Muscle of arm (tissue), 14 donors: ENCODE measurements around the gene ZNF385C. TPM values are rescaled to one million over a fixed set of nuclear protein-coding genes. Genes with fewer than 3 reads are reported as not detected.
"Not testable (repeated sequence)": the region's sequence is repeated elsewhere in the genome, so short reads cannot be mapped to it uniquely, and the experiment has no call there.

Source experiments
- DNase-seq: peaks from one replicate; pipeline ENCODE4 v3.0.0-alpha.2; 2013
- long read RNA-seq, 11 donors: transcript quantifications; one replicate each; lab custom pipeline, GENCODE V29; 2026
- polyA plus RNA-seq, 12 donors: library from polyadenylated mRNA; unstranded; fragments of 120-200 nt; gene quantifications; one replicate each; pipeline ENCODE4 v1.2.1, GENCODE V29; 2013; ENCODE audit not compliant: insufficient read length in 12 of 12

ZNF385C gene, protein sequence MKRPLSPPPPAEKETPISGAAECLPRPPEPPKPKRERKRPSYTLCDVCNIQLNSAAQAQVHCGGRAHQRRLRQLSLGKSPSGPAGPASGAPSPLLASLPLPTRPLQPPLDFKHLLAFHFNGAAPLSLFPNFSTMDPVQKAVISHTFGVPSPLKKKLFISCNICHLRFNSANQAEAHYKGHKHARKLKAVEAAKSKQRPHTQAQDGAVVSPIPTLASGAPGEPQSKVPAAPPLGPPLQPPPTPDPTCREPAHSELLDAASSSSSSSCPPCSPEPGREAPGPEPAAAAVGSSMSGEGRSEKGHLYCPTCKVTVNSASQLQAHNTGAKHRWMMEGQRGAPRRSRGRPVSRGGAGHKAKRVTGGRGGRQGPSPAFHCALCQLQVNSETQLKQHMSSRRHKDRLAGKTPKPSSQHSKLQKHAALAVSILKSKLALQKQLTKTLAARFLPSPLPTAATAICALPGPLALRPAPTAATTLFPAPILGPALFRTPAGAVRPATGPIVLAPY
- polyA plus RNA-seq, result 10 to 100 TPM in 2 of 12 donors, 1 to 10 TPM in 8, not detected in 2; 4.1 to 12.2 (median 6.5) TPM
- long read RNA-seq, donor 1, result 0 reads
- long read RNA-seq, donor 2, partial matches to known transcripts, result 0 of 2 reads
- long read RNA-seq, donor 2, other reads (novel, unspliced or antisense), result 0 of 2 reads
- long read RNA-seq, donor 3, partial matches to known transcripts, result 20 of 20 reads
- long read RNA-seq, donor 3, other reads (novel, unspliced or antisense), result 0 of 20 reads
- long read RNA-seq, donor 4, result 0 reads
- long read RNA-seq, donor 5, partial matches to known transcripts, result 0 of 1 reads
- long read RNA-seq, donor 5, other reads (novel, unspliced or antisense), result 0 of 1 reads
- long read RNA-seq, donor 6, result 0 reads
- long read RNA-seq, donor 7, result 0 reads
- long read RNA-seq, donor 8, partial matches to known transcripts, result 66 of 66 reads
- long read RNA-seq, donor 8, other reads (novel, unspliced or antisense), result 0 of 66 reads
- long read RNA-seq, donor 9, result 0 reads
- long read RNA-seq, donor 10, result 0 reads
- long read RNA-seq, donor 11, result 0 reads

DNA sequence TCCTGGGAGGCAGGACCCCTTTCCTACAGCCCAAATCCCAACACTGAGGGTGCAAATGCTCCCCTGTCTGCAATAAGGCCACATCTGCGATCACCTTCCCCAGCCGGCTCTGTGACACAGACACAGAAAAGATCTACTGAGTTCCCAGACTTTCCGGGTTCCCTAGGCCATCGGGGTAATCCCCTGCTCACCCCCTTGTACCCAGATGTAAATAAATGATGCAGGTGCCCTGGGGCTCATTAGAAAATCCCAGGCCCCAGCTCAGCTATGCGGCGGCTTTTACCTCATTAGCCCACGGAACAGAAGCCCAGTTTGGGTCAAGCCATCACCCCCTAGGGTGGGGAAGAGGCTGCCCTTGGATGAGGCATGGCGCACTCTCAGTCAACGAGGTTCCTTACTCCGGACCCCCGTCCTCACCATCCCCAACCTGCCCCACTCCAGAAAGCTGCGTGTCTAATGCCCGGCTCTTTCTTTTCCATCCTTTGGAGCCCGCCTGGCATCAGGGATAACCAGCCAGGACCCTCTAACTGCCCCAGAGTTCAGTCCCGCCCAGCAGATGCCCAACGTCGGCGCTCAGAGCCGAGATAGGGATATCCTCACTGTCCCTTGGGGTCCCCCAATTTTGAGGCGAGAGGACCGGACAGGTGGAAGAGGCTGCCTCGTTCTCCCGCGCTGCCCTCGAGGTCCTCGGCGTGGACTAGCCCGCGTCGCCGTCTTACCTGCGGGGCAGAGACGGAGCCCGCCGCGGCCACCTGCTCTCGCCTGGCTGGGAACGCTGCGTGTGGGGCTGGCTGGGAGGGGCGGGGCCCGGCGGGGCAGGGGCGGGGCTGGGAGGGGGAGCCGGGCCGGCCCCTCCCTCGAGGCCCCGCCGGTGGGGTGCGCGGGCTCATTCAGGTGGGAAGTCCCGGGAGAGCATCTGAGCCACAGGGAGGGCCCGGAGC, at the start of gene ZNF385C:
ZNF385C (minus strand) TSS at position 783 of the 941 bp plus-strand sequence. CDS start 35,417 bp downstream, outside the sequence.
- DNase-seq, result no peak

DNA sequence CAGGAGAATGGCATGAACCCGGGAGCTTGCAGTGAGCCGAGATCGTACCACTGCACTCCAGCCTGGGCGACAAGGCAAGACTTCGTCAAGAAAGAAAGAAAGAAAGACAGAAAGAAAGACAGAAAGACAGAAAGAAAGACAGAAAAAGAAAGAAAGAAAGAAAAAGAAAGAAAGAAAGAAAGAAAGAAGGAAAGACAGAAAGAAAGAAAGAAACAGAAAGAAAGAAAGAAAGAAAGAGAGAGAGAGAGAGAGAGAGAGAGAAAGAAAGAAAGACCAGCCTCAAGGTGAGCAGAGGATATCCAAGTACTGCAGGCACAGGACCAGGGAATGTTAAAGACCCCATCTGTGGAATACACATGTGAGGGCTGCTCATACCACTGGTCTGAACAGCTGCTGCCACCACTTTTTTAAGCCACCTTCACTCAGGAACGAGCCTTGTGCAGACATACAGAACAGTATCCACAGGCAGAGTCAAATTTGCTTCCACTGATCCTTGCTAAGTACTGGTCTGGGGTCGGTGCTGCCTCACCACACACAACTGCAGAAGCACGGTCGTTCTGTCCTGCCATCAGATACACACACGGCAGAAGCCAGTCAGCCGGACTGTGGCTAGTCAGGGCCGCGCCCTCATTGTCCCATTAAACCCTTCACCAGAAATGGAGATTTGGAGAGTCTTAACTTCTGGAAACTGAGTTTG, 48.8 kb upstream of the ZNF385C start:
- no peak for DNase-seq

- DNase-seq, result not testable (repeated sequence)
Observed at GRCh38 chr17:42143138-42143537, 44.9 kb upstream of the ZNF385C start.

- no peak for DNase-seq
Observed at GRCh38 chr17:42142371-42142896, 44.2 kb upstream of the ZNF385C start.

- no peak for DNase-seq
Observed at GRCh38 chr17:42141382-42141781, 43.1 kb upstream of the ZNF385C start.

DNA sequence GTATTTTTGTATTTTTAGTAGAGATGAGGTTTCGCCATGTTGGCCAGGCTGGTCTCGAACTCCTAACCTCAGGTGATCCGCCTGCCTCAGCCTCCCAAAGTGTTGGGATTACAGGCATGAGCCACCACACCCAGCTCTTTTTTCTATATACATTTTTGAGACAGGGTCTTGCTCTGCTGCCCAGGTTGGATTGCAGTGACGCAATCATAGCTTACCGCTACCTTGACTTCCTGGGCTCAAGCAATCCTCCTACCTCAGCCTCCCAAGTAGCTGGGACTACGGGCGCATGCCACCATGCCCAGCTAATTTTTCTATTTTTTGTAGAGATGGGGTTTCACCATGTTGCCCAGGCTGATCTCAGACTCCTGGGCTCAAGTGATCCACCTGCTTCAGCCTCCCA, 42.4 kb upstream of the ZNF385C start:
- not testable (repeated sequence) for DNase-seq

GRCh38 chr17:42138749-42139492, 40.6 kb upstream of the ZNF385C start:
- DNase-seq, result no peak

DNA sequence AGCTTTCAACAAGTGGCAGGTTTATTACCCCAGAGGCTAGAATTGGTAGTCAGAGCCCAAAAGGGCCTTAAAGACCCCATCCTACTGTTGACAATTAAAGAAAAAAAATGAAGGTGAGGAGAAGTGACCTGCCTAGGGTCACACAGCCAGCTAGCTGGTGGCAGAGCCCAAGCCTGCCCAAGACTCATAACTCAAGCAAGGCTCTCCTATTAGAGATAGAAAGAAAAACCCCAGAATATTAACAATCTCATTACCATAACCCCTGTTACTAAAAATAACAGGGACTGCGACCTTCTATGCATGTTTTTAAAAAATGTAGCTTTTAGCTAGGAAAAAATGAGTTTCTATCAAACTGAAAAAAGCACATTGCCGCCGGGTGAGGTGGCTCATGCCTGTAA, 38.4 kb upstream of the ZNF385C start:
- DNase-seq, result no peak

DNA sequence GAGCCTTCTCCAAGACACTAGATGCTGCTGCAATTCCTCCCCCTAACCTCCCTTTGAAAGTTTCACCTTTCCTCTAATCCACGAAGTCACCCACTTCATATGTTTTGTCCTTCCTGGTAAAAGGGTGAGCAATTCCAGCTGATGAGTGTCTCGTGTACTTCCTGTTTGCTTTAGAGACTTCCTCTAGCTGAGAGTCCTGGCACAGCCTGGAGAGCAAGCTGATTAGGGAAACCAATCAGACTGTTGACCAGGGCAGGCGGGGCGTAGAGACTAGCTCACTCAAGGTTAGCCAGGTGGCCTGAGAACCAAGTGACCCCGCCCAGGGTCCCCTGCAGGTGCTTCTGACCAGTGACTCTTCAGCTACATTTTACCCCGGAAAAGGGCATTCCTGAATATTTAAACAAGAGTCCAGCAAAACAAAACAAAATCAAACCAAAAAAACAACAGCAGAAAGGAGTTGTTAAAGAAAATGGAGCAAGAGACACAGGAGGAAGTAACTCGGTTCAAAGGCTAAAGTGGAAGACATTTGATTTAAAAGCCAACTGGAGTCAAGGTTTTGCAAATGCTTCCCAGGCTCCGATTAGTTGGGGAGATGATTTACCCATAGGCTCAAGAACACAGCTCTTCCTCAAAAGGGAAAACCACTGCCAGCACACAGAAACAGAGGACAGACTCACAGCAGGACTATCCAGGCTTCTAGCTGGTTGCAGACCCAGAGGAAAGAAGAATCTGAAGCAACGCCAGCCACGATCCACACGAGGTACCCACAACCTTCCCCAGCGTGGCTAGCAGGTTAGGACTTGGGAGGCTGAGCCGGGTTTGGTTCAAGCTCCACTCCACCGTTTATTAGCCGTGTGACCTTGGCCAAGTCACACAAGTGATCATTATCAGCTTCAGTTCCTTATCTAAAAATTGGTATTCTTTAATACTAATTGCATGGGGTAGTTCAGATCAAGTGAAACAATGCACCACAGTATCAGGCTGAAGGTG, 37.7 kb upstream of the ZNF385C start:
- DNase-seq, result no peak

GRCh38 chr17:42135151-42135550, 36.9 kb upstream of the ZNF385C start:
- no peak for DNase-seq

DNA sequence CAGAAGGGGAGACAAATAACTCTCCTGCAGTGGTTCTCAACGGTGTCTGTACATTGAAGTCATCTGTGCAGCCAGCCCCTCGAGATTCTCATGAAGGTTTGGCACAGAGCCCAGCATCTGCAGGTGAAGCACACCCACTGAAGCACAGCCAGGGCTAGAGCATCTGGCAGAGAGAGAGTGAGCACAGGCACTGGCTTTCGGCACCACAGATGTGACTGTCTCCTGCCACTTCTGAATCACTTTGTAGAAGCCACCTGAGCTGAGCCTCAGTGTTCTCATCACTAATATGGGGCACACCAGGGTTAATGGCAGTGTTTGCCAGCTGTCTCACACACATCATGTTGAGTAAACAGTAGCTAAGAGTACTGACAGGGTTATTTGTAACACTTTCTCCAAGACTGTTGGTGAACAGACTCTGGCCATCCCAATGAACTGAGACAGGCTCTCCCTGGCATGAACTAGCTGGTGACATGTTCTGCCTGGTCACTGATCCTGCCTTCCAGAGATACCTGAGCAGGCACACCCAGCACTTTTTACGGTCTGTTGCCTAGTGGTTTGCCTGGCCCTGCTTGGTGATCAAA, 35.3 kb upstream of the ZNF385C start:
- DNase-seq, result no peak

DNA sequence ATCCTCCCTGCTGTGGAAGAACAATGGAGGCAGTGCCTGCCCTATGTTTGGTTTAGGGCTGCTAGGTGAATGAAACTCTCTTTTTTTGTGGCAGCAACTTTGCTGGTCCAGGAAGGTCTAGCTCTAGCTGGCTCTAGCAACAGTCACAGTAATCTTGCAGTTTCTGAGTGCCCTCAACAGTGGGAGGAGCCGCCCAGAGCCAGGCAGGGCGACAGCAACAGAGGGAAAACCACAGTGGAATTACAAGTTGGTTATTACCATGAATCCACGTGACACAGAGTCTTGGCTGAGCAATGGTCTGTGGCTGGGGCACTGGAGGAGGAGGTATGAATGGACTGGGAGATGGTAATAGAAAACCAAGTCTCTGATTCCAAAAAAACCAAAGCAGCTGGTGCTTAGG, 34.7 kb upstream of the ZNF385C start:
- no peak for DNase-seq

- no peak for DNase-seq
Observed at GRCh38 chr17:42131981-42132432, 33.7 kb upstream of the ZNF385C start.

DNA sequence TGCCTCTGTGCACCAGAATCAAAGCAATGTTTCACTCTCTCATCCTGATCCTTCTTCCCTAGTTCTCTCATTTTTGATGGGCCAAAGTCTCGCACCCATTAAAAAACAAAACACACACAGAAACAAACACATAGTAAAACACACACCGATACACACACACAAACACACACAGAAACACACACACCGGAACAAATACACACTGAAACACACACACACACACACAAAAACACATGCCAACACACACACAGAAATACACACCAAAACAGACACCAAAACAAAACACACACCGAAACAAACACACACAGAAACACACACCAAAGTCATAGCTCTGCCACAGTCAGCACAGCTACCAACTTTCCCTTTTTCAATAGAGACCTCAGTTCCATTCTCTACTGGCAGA, 33.0 kb upstream of the ZNF385C start:
- DNase-seq, result no peak

DNA sequence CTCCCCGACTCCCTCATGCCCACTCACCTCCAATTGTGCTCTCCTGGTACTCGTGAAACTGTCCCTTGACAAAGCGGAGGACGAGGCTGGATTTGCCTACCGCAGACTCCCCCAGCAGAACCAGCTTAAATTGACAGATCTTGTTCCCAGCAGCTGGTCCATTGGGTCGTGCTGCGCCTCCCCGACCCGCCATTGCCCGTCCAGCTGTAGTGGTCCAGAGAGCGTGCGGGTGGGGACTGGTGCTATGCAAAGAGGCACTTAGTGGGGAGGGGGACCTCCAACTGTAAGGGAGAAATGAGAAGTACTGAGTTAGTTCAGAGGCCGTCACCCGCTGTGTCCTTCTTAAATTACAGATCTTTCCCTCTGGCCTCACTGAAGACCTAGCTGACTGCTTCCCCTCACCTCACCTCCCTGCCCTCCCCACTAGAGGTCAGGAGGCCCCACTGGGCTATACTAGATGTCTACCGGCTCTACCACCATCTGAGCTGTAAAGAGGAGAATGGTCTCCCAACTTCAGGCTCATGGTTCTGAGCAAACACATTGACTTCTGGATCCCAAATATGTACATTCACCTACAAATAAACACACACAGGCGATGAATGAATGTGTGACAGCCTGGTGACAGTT, 32.1 kb upstream of the ZNF385C start:
- no peak for DNase-seq

- DNase-seq, result no peak
Observed at GRCh38 chr17:42129109-42129837, 31.0 kb upstream of the ZNF385C start.

GRCh38 chr17:42127414-42127813, 29.1 kb upstream of the ZNF385C start:
- no peak for DNase-seq
